22Rv1 (cell line): Measurements from ENCODE around the gene C4orf36.

Source experiments
- CTCF ChIP-seq: fragments of 450-650 bp; IDR thresholded peaks from 2 replicates; pipeline ENCODE4 v1.5.1; 2017; ENCODE audit warnings: mild to moderate bottlenecking
- ZFX ChIP-seq: fragments of 450-650 bp; IDR thresholded peaks from 2 replicates; pipeline ENCODE4 v1.6.1; 2017; ENCODE audit warnings: antibody characterized with exemption, borderline replicate concordance

- TF ChIP-seq CTCF, result no peak
- no peak for TF ChIP-seq ZFX
Observed at GRCh38 chr4:86924811-86925210, 32.6 kb upstream of the C4orf36 start.
